Activated naive CD8-positive, alpha-beta T cell treated with anti-CD3 and anti-CD28 coated beads, Interleukin-2, amount 10 ng/mL, durations not matched to agents 7 days and 5 days (primary cell): ENCODE data around the gene GABRR2. TPM values are rescaled to one million over a fixed set of nuclear protein-coding genes. Genes with fewer than 3 reads are reported as not detected.

ENCODE experiments used
- ATAC-seq: fragments of 150-1000 bp; cut with Tn5 transposase; one replicate; pipeline ENCODE4 v1.10.0; 2021; ENCODE audit warnings: low read depth, moderate library complexity
- POLR2A ChIA-PET: fragments of 350-600 bp; sonication (Branson Sonifier 250); formaldehyde crosslinking; loops from one replicate; lab custom pipeline; 2021; ENCODE audit warnings: antibody characterized with exemption; lab: Charles Lee
- DNase-seq: peaks from one replicate; pipeline ENCODE4 v3.0.0; 2021
- H3K27ac Mint-ChIP-seq: one replicate; pipeline ENCODE4 v1.8.0; 2022; ENCODE audit warnings: mild to moderate bottlenecking, mixed read lengths
- H3K27me3 Mint-ChIP-seq: one replicate; pipeline ENCODE4 v1.8.0; 2022; ENCODE audit warnings: mild to moderate bottlenecking, moderate library complexity, mixed read lengths
- H3K36me3 Mint-ChIP-seq: one replicate; pipeline ENCODE4 v1.8.0; 2021; ENCODE audit warnings: mild to moderate bottlenecking, mixed read lengths
- H3K4me1 Mint-ChIP-seq: one replicate; pipeline ENCODE4 v1.8.0; 2021; ENCODE audit warnings: mixed read lengths
- H3K4me3 Mint-ChIP-seq: one replicate; pipeline ENCODE4 v1.8.0; 2022; ENCODE audit warnings: mild to moderate bottlenecking, moderate library complexity, mixed read lengths
- H3K9me3 Mint-ChIP-seq: one replicate; pipeline ENCODE4 v1.8.0; 2021; ENCODE audit warnings: mixed read lengths
- total RNA-seq, 2 experiments: library from RNA; stranded (reverse); gene quantifications; one replicate each; pipeline ENCODE4 v1.2.3, GENCODE V29; 2021

The GABRR2 gene
- total RNA-seq, 2 experiments from 2014 or later: 0.74 to 0.75 TPM

GRCh38 chr6:89221971-89222711, 93.0 kb downstream of the GABRR2 start:
- H3K4me1 Mint-ChIP-seq: no peaks in the 10 kb centered on the region
- no peaks in the 10 kb centered on the region for H3K36me3 Mint-ChIP-seq
- peaks cover 13% of the 10 kb centered on the region for H3K27me3 Mint-ChIP-seq
- no peaks in the 10 kb centered on the region for H3K9me3 Mint-ChIP-seq
- H3K4me3 Mint-ChIP-seq: no peak overlapping the region
- no peak overlapping the region for H3K27ac Mint-ChIP-seq
- POLR2A ChIA-PET: no interaction called here
- DNase-seq (no peak), ATAC-seq (no peak)

- peaks cover 16% of the 10 kb centered on the region for H3K27me3 Mint-ChIP-seq
- no peak overlapping the region for H3K4me3 Mint-ChIP-seq
- H3K9me3 Mint-ChIP-seq: no peaks in the 10 kb centered on the region
- H3K4me1 Mint-ChIP-seq: no peaks in the 10 kb centered on the region
- no peaks in the 10 kb centered on the region for H3K36me3 Mint-ChIP-seq
- no peak overlapping the region for H3K27ac Mint-ChIP-seq
- DNase-seq (no peak), ATAC-seq (no peak)
- POLR2A ChIA-PET: no interaction called here
Observed at GRCh38 chr6:89221129-89221528, 94.0 kb downstream of the GABRR2 start.

- Mint-ChIP-seq H3K27me3 (peaks cover 20% of the 10 kb centered on the region), H3K36me3 (no peaks in the 10 kb centered on the region), H3K4me1 (no peaks in the 10 kb centered on the region), H3K27ac (no peak within 1 kb of the TSS), H3K9me3 (no peaks in the 10 kb centered on the region), H3K4me3 (no peak within 1 kb of the TSS)
- ATAC-seq: no peak
- POLR2A ChIA-PET: no interaction called here
- no peak for DNase-seq
Observed at GRCh38 chr6:89217299-89217910, 97.7 kb downstream of the GABRR2 start, which contains the start of gene GABRR1. Gene GABRR1, minus strand, starts transcription at chr6:89217358. Its CDS starts 36 bp downstream, at chr6:89217322.

- no peaks in the 10 kb centered on the region for H3K9me3 Mint-ChIP-seq
- POLR2A ChIA-PET: no interaction called here
- H3K27ac Mint-ChIP-seq: no peak overlapping the region
- no peaks in the 10 kb centered on the region for H3K4me1 Mint-ChIP-seq
- DNase-seq (no peak), ATAC-seq (no peak)
- H3K27me3 Mint-ChIP-seq: peaks cover 24% of the 10 kb centered on the region
- H3K36me3 Mint-ChIP-seq: no peaks in the 10 kb centered on the region
- H3K4me3 Mint-ChIP-seq: no peak overlapping the region
Observed at GRCh38 chr6:89216411-89216810, 98.7 kb downstream of the GABRR2 start.

GRCh38 chr6:89215391-89215790, 99.7 kb downstream of the GABRR2 start:
- POLR2A ChIA-PET: no interaction called here
- no peaks in the 10 kb centered on the region for H3K4me1 Mint-ChIP-seq
- H3K27me3 Mint-ChIP-seq: peaks cover 20% of the 10 kb centered on the region
- H3K4me3 Mint-ChIP-seq: no peak overlapping the region
- H3K27ac Mint-ChIP-seq: no peak overlapping the region
- DNase-seq (no peak), ATAC-seq (no peak)
- H3K9me3 Mint-ChIP-seq: no peaks in the 10 kb centered on the region
- no peaks in the 10 kb centered on the region for H3K36me3 Mint-ChIP-seq

- no peak overlapping the region for H3K4me3 Mint-ChIP-seq
Observed at GRCh38 chr6:89214197-89214596, 100.9 kb downstream of the GABRR2 start.

GRCh38 chr6:89212472-89212871, 102.6 kb downstream of the GABRR2 start:
- H3K4me3 Mint-ChIP-seq: no peak overlapping the region
- H3K36me3 Mint-ChIP-seq: no peaks in the 10 kb centered on the region
- peaks cover 15% of the 10 kb centered on the region for H3K27me3 Mint-ChIP-seq
- POLR2A ChIA-PET: no interaction called here
- no peak for ATAC-seq
- no peak overlapping the region for H3K27ac Mint-ChIP-seq
- H3K9me3 Mint-ChIP-seq: no peaks in the 10 kb centered on the region
- H3K4me1 Mint-ChIP-seq: no peaks in the 10 kb centered on the region
- DNase-seq: no peak

More at GRCh38 chr6:89214197-89214596, 100.9 kb downstream of the GABRR2 start:
- POLR2A ChIA-PET: no interaction called here
- H3K9me3 Mint-ChIP-seq: no peaks in the 10 kb centered on the region
- H3K4me1 Mint-ChIP-seq: no peaks in the 10 kb centered on the region
- no peak for ATAC-seq
- H3K36me3 Mint-ChIP-seq: no peaks in the 10 kb centered on the region
- no peak for DNase-seq
- H3K27me3 Mint-ChIP-seq: peaks cover 20% of the 10 kb centered on the region
- no peak overlapping the region for H3K27ac Mint-ChIP-seq

- ATAC-seq (no peak), DNase-seq (no peak)
- Mint-ChIP-seq H3K9me3 (no peaks in the 10 kb centered on the region), H3K4me1 (no peaks in the 10 kb centered on the region), H3K4me3 (no peak overlapping the region), H3K27ac (no peak overlapping the region), H3K27me3 (peaks cover 16% of the 10 kb centered on the region), H3K36me3 (no peaks in the 10 kb centered on the region)
- POLR2A ChIA-PET: no interaction called here
Observed at GRCh38 chr6:89209457-89209856, 105.6 kb downstream of the GABRR2 start.

- Mint-ChIP-seq H3K4me3 (no peak overlapping the region), H3K36me3 (no peaks in the 10 kb centered on the region), H3K4me1 (no peaks in the 10 kb centered on the region), H3K9me3 (no peaks in the 10 kb centered on the region), H3K27ac (no peak overlapping the region), H3K27me3 (peaks cover 13% of the 10 kb centered on the region)
- DNase-seq: no peak
- POLR2A ChIA-PET: no interaction called here
- no peak for ATAC-seq
Observed at GRCh38 chr6:89208551-89208950, 106.5 kb downstream of the GABRR2 start.

Other genes starting within 250 kb of the GABRR2 start
- 100 to 1,000 TPM; 233 to 264 TPM for gene PNRC1, start 234.5 kb downstream of the GABRR2 start, total RNA-seq
- gene SRSF12, start 197.2 kb downstream of the GABRR2 start, total RNA-seq: not detected
- gene PM20D2, start 169.2 kb downstream of the GABRR2 start, total RNA-seq: 10 to 100 TPM; 18.9 to 20.6 TPM
- gene GABRR1, start 97.9 kb downstream of the GABRR2 start, total RNA-seq: not detected
- gene UBE2J1, start 37.4 kb upstream of the GABRR2 start, total RNA-seq: 10 to 100 TPM; 26.5 to 27.9 TPM
- gene RRAGD, start 97.0 kb upstream of the GABRR2 start, total RNA-seq: 10 to 100 TPM in 1 of 2 experiments, 1 to 10 TPM in 1; 9.3 to 10.9 TPM
- 10 to 100 TPM; 14.7 to 18.9 TPM for gene ANKRD6, start 117.9 kb upstream of the GABRR2 start, total RNA-seq